GM21786 (cell line): Measurements from ENCODE around the gene STX4.
A peak's percentile ranks its signal among the peaks of the same experiment; 100 is the strongest.
"Not testable (repeated sequence)": the region's sequence is repeated elsewhere in the genome, so short reads cannot be mapped to it uniquely, and the experiment has no call there.

Experiments used
- ATAC-seq: cut with Tn5 transposase; IDR thresholded peaks from one replicate; pipeline ENCODE4 v1.9.1; 2021; ENCODE audit not compliant: unreplicated experiment

Gene STX4

DNA sequence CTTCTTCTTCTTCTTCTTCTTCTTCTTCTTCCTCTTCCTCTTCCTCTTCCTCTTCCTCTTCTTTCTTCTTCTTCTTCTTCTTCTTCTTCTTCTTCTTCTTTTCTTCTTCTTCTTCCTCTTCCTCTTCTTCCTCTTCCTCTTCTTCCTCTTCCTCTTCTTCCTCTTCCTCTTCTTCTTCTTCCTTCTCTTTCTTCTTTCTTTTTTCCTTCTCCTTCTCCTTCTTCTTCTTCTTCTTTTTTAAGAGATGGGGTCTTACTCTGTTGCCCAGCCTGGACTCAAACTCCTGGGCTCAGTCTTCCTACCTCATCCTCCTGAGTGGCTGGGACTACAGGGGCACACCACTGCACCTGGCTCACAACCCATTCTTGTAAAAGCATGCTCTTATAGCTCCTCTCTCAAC, 20.1 kb upstream of the STX4 start:
- not testable (repeated sequence) for ATAC-seq

DNA sequence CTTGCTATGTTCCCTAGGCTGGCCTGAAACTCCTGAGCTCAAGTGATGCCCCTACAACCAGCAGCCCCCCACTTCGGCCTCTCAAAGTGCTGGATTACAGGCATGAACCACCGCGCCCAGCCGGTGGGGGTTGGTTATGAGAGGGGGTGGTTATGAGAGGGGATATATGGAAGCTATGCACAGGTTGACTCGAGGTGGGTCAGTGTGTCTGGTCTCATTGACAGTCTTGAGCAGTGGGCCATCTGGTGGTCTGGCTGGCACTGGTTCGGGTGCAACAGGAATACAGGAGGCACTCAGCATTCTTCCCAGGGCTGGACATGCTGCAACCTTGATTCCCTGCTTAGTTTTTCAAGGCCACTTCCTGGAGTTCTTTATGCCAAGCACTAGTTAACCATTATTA, 17.3 kb upstream of the STX4 start:
- no peak for ATAC-seq

DNA sequence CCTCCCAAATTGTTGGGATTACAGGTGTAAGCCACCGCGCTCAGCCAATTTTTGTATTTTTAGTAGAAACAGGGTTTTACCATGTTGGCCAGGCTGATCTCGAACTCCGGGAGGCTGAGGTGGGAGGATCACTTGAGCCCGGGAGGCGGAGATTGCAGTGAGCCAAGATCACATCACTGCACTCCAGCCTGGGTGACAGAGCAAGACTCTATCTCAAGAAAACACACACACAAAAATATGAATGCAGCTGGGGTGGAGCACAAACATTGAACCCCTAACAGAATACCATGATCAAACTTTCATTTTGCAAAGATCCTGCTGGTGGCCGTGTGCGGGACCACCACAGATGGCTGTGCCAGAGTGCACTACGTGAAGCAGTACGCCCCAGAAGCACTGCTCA, 15.6 kb upstream of the STX4 start:
- not testable (repeated sequence) for ATAC-seq

DNA sequence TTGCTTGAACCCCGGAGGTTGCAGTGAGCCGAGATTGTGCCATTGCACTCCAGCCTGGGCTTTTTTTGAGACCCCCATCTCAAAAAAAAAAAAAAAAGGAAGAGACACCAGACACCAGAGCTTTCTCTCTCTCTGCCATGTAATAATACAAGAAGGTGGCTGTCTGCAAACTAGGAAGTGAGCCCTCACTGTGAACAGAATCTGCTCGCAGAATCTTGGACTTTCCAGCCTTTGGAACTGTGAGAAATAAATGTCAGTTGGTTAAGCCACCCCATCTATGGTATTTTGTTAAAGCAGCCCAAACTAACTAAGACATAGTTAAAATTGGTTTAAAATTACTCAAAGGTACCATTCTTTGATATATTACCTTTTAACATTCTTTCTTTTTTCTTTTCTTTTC, 12.8 kb upstream of the STX4 start:
- ATAC-seq = no peak

DNA sequence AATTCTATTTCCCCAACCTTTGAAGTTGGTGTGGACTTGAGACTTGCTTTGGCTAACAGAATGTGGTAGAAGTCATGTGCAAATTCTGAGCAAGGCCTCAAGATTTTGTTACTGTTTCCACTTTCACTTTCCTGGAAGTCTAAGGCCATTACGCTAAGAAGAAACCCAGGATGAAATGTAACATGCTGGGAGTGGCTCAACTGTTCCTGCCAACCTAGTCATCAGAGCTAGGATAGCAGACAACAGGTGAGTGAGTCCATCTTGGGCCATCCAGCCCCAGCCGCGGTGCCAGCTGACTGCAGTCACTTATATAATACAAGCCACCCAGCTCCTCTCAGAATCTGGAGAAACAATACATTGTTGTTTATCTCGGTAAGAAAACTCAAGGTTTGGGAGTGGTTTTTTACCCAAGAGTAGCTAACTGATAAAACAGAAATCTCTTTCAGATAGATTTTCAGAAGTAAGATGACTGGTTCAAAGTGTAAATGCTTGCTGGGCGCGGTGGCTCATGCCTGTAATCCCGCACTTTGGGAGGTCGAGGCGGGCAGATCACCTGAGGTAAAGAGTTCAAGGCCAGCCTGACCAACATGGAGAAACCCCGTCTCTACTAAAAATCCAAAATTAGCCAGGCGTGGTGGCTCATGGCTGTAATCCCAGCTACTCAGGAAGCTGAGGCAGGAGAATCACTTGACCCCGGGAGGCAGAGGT, 10.7 kb upstream of the STX4 start:
- no peak for ATAC-seq

DNA sequence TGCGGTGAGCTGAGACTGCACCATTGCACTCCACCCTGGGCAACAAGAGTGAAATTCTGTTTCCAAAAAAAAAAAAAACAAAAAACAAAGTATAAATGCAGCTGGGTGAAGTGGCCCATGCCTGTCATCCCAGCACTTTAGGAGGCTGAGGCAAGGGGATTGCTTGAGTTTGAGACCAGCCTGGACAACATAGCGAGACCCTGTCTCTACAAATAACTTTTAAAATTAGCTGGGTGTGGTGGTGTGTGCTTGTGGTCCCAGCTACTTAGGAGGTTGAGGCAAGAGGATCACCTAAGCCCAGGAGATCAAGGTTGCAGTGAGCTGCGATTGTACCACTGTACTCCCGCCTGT, 10.1 kb upstream of the STX4 start:
- ATAC-seq = no peak

DNA sequence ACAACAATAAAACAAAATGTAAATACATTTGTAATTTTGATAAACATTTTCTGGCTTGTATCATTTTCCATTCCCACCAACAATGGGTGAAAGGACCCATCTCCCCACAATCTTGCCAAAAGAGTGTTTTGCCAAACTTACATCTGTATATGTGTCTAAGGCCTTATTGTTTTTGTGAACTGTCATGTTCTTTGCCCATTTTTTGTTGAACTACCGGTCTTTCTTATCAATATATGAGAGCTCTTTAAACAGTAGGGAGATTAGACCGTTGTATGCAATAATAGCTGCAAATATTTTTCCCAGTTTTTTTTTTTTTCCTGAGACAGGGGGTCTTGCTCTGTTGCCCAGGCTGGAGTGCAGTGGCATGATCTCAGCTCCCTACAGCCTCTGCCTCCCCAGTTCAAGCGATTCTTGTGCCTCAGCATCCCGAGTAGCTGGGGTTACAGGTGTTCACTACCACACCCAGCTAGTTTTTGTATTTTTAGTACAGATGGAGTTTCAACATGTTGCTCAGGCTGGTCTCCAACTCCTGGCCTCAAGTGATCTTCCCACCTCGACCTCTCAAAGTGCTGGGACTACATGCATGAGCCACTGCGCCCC, 9.6 kb upstream of the STX4 start:
- ATAC-seq = no peak

DNA sequence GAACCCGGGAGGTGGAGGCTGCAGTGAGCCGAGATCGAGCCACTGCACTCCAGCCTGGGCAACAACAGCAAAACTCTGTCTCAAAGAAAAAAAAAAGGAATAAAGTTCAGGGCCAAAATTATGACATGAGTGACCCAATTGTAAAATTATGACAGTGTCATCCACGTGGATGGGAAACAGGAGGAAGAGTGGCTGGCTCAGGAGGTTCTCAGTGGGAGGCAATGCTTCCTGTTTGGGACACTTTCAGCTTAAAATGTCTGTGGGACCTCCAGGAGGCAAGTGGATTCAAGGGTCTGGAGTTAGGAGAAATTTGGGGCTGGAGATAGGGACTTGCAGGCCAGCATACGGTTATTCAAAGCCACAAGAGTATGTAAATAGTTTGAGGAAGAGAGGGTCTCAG, 8.0 kb upstream of the STX4 start:
- no peak for ATAC-seq

DNA sequence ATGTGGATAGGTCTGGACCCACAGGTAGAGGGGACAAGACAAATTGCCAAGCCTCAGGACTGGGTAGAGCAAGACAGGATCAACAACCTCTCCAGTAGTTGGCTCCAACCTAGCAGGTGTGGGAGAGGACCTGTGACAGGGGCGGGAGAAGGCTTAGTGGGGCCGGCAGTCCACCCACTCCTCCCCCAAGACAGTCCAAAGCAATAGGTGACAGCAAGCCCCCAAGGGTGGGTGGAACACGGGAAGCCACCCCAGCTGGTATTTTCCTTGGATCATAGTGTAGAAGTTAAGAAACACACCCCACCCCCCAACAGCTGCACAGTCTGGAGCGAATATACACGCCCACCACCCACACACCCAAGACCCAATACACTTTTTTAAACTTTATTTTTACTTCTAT, 4.1 kb upstream of the STX4 start:
- no peak for ATAC-seq

DNA sequence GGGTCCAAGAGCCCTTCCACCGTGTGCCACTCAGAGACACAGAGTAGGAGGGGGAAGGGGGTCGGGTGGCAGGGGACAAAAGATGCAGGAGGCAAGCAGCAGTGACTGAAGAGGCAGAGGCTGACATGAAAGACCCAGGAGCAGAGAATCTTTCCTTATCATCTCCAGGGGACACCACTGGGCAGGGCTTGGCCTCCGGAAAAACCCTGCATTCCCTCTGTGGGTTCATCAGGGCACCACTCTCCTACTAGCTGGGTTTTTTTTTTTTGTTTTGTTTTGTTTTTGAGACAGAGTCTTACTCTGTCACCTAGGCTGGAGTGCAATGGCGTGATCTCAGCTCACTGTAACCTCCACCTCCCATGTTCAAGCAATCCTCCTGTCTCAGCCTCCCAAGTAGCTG, 2.1 kb upstream of the STX4 start:
- ATAC-seq = no peak

DNA sequence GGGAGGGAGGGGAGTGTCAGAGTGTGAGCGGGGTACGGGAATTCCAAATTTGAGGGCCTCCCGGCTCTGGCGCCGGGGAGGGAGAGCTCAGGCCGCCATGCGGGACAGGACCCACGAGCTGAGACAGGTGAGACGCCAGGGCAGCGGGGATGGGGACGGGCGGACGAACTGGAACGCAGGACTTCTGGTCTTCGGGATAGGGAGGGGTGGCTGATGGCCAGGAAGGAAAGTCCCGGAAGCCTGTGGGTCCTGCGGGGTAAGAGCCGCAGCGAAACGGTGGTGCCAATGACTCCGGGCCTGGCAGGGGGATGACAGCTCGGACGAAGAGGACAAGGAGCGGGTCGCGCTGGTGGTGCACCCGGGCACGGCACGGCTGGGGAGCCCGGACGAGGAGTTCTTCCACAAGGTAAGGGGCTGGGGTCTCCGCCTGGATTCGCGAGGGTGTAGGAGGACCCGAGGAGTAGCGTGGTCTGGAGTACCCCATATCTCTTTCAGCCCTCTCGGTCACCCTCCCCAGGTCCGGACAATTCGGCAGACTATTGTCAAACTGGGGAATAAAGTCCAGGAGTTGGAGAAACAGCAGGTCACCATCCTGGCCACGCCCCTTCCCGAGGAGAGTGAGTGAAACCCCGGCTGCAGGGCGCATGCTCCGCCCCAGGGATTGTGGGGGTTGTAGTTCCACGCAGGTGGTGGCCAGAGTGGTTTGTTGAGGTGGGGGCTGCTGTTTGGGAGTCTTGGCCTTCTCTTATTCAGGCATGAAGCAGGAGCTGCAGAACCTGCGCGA, 543 bp downstream of the STX4 start:
- peak; percentile 45 for ATAC-seq

DNA sequence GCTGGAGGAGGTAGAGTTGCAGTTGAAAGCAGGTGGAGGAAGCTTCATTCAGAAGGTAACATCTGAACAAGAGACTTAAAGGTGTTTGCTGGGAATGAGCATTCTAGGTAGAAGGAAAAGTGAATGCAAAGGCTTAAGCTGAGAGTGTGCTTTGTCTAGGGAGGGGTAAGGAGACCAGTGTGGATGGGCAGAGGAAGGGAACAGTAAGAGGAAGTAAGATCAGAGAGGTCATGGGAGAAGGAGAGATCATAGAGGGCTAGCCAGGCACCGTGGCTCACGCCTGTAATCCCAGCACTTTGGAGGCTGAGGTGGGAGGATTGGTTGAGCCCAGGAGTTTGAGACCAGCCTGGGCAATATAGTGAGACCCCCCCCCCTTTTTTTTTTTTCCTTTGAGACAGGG, 3.3 kb downstream of the STX4 start:
- no peak for ATAC-seq

DNA sequence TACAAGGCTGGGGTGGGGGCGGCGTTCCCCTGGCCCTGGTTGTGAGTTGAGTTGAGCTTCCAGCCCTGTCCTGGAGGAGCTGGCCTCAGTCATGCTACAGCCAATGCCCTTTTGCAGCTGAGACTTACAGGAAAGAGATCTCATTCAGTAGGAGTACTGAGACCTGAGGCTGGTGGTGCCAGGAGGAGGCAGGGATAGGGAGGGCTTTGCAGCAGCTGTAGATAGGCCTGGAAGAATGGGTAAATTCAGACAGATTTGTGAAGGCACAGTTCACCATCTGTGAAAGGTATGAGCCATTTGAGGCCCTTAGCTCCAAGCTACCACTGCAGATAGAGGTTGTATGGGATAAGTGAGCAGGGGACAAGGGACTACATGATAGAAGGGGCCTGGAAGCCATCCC, 5.6 kb downstream of the STX4 start:
- ATAC-seq = no peak

DNA sequence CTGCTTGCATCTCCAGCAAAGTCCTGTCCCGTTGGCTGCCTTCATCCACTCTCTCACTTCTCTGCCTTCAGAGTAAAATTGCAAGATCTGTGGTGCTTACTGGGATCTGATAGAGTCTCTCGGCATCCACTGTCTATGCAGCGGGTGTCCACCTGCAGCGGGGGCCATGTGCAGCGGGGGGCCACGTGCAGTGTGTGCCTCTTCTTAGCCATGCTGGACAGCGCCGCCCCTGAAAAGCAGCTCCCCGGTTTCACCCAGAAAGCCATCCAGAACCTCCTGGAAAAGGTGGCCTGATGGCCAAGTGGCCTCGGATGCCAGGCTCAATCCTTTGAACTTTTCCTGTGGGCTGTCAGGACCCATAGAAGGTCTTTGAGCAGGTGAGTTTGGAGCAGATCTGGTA, 9.5 kb downstream of the STX4 start:
- ATAC-seq = no peak

DNA sequence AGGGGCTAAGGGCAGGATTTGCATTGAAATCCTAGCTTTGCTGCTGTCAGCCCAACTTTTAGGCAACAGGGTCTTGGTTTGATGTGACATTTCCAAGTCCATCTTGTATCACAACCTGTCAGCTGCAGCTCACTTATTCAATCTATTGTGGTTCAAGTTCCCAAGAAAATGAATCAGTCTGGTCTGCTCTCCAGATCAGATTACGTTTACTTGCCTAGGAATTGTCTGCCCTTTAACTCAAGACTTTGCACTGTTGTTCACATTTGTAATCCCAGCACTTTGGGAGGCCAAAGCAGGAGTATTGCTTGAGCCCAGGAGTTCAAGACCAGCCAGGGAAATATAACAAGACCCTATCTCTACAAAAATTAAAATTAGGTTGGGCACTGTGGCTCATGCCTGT, 10.0 kb downstream of the STX4 start:
- ATAC-seq = no peak

DNA sequence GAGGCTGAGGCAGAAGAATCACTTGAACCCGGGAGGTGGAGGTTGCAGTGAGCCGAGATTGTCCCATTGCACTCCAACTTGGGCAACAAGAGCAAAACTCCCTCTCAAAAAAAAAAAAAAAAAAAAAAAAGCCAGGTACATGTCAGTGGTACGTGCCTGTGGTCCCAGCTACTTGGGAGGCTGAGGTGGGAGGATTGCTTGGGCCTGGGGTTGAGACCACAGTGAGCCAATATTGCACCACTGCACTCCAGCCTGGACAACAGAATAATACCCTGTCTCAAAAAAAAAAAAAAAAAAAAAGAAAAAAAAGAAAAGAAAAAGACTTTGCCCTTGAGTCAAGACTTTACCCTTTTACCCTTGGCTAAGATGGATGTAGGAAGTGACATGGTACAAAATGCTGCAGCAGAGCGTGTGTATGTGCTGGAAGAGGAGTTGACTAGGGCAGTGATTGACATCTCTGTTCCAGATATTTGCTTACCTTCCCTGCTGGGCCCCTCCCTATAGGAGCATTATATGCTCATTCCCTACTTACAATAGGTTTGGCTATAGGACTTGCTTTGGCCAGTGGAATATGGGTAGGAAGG, 10.6 kb downstream of the STX4 start:
- ATAC-seq = no peak

DNA sequence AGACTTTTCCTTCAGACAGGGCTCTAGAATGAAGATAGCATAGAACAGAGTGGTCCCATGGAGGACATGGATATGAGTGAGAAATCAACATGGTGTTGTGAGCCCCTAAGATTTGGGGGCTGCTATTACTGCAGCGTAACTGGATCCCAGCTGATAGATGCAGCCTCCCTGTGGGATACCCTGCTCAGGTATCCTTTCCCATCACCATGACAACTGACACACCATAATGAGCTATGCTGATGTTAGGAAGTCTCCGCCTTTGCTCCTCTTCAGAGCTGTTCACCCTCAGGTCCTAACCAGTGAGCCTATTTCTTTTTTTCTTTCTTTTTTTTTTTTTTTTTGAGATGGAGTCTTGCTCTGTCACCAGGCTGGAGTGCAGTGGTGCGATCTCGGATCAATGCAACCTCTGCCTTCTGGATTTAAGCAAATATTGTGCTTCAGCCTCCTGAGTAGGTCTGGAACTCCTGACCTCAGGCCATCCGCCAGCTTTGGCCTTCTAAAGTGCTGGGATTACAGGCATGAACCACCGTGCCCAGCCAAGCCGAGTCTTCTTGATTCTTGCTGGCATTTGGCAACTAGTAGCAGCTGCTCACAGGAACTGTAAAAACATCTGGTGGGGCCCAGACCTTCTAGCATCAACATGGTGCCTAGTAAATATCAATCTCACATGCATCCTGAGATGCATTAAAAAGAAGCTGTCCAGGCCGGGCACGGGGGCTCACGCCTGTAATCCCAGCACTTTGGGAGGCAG, 17.1 kb downstream of the STX4 start:
- no peak for ATAC-seq

DNA sequence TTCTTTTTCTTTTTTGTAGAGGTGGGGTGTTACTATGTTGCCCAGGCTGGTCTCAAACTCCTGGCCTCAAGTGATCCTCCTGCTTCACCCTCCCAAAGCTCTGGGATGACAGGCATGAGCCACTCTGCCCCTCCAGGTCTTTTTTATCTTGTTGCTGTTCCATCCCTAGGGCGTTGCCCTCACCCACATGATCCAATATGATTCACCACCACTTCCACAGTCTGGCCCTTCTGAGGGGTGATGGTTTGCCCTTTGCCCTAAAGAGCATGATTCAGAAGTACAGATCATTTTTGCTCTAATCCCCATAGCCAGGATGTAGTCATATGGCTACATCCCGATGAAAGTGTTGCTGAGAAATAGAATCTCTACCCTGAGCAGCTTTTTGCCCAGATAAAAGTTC, 18.8 kb downstream of the STX4 start:
- no peak for ATAC-seq

DNA sequence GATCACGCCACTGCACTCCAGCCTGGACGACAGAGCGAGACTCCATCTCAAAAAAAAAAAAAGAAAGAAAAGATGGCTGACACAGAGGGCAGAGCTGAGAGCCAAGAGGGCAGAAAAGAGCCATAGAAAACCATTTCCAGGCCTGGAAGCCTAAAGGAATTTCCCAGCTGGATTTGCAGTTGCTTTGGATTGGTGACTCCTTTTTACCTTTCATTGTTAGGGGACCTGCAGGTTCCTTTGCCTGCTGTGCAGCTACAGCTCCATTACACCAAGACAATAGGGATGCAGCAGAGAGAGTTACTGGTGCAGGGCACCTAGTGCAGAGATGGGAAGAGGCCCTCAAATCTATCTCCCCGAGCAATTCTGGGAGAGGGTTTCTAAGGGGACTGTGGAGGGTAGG, 22.3 kb downstream of the STX4 start:
- ATAC-seq = no peak

DNA sequence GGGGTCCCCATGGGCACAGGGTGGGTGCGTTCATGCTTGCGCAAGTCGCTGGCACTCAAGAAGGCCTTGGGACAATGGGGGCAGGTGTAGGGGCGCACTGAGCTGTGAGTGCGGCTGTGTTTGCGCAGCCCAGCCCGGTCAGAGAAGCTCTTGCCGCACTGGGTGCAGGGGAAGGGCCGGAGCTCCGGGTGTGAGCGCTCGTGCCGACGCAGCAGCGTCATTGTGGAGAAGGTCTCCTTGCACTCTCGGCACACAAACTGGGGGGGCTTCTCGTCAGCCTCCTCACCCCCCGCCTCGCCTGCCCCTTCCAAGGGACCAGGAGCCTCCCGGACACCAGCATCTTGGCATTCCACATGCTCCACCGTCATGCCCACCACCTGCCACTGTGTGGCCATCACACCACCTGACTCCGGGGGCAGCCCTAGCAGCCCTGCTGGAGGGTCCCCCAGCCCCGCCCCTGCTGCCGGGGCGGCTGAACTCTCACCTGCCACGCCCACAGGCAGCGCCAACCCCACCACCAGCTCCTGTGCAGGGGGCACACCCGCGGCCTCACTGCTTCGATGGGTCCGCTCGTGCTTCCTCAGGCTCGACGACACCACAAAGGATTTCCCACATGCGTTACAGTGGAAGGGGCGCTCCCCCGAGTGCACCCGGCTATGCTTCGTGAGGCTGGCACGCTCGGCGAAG, 27.9 kb downstream of the STX4 start:
- ATAC-seq = no peak
